ENCODE data around the gene SLC17A7.

GRCh38 chr19:49451430-49452181 lies 10.3 kb upstream of the SLC17A7 start, which contains the start of gene PIH1D1:
- TF ChIP-seq CTCF (IDR thresholded peaks at IDR 0.05) (no peak), EZH2 (IDR thresholded peaks at IDR 0.05; ENCODE audit: borderline replicate concordance, insufficient read depth, low read depth, low read length, poor library complexity, severe bottlenecking) (no peak)
